GM21528 (cell line): ENCODE measurements around the gene FRMPD2.
"Not testable (repeated sequence)": the region's sequence is repeated elsewhere in the genome, so short reads cannot be mapped to it uniquely, and the experiment has no call there.

ENCODE experiments used
- ATAC-seq: cut with Tn5 transposase; IDR thresholded peaks from one replicate; pipeline ENCODE4 v1.9.1; 2021; ENCODE audit warnings: mild to moderate bottlenecking, moderate library complexity; ENCODE audit not compliant: unreplicated experiment, low FRiP score

FRMPD2 gene

GRCh38 chr10:48254750-48255512 is 19.6 kb downstream of the FRMPD2 start:
- ATAC-seq, result no peak

GRCh38 chr10:48253970-48254657 is 20.4 kb downstream of the FRMPD2 start:
- ATAC-seq, result no peak

GRCh38 chr10:48252354-48252650 is 22.2 kb downstream of the FRMPD2 start:
- ATAC-seq, result no peak

GRCh38 chr10:48251525-48252353 is 22.8 kb downstream of the FRMPD2 start:
- no peak for ATAC-seq

DNA sequence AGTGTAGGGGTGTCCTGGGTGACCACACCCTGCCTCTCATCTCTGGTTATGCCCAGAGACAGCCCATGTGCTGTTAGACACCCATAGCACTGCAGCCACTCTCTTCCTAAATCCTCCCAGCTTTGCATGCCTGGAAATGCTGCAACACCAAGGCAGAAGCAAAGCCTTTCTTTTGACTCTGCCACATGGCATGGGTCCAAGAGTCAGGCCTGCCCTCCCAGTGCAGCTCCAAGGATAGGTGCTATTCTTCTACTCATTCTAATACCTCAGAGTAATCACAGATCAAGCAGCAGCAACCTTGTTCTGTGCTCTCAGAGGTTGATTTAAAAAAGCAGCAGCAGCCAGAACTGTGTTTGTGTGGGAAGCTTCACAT is 23.4 kb downstream of the FRMPD2 start:
- ATAC-seq, result no peak

- ATAC-seq, result no peak
These were observed 24.6 kb downstream of the FRMPD2 start for GRCh38 chr10:48249763-48250351.

- no peak for ATAC-seq
These were observed 25.3 kb downstream of the FRMPD2 start for GRCh38 chr10:48249004-48249762.

- ATAC-seq, result no peak
These were observed 26.0 kb downstream of the FRMPD2 start for GRCh38 chr10:48248462-48248861.

GRCh38 chr10:48247680-48248079 is 26.8 kb downstream of the FRMPD2 start:
- no peak for ATAC-seq

- ATAC-seq, result no peak
These were observed 28.0 kb downstream of the FRMPD2 start for GRCh38 chr10:48246501-48246900.

DNA sequence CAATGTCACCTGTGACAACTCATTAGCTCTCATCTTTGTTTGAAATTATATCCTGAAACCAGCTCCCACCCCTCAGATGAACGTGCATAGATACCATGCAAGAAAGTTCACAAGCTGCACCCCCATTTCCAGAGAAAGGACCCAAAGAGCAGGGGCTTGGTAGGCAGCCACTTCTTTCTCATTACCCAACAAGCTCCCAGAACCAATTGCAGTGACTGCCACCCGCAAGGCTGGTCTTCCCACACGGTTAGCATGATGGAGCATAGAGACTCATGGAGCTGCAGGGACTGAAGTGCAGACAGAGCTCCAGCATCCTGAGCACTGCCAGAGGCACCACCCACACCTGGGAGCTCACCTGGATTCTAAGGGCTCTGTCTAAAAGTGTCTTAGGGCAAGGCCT is 28.5 kb downstream of the FRMPD2 start:
- no peak for ATAC-seq

- not testable (repeated sequence) for ATAC-seq
These were observed 30.6 kb downstream of the FRMPD2 start for GRCh38 chr10:48243921-48244320.

GRCh38 chr10:48243487-48243886 is 31.0 kb downstream of the FRMPD2 start:
- no peak for ATAC-seq

DNA sequence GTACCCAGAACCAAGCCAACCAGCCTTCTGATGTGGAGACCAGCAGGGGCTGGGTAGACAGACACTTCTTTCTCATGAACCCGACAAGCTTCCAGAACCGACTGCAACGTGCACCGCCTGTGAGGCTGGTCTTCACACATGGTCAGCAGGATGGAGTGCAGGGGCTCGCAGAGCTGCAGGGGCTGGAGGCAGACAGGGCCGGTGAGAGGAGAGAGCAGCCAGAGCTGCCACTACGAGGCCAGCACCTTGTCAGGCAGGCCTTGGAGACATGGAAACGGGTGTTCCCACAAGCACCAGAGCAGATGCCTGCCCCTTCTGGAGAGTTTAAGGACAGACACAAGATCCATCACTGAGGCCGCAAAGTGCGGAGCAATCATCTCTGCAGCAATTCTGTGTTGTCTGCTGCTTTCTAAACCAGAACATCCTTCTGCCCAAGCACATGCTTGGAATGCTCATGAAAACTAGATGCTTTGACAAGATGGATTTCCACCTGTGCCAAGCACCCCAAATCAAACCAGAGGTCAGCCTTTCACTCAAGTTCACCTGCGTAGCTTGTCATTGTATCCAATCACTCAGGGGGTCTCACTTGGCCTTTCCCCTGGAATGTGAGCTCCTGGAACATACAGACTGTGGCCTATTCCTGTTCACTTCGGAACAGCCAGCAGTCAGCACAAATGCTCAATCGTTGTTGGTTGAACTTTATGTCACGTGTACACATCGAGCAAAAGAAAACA is 32.2 kb downstream of the FRMPD2 start:
- ATAC-seq, result no peak

GRCh38 chr10:48241332-48241731 is 33.2 kb downstream of the FRMPD2 start:
- ATAC-seq, result no peak

DNA sequence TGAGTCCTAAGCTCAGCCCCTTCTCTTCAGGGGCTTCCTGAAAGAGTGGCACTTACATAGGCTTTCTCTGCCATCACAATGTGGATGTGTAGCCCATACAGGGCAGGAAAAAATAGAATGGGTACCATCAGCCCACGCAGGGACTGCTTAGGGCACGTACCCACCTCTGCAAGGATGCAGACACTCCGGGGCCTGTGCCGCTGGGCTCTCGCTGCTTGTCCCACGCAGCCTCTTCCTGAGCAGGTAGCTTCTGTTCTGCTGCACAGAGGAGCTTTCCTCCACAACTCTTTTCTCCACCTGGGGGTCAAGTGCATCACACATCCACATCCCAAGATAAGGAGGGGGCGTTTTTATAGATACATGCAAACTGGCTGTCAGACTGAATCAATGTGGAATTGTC is 34.3 kb downstream of the FRMPD2 start:
- no peak for ATAC-seq

- ATAC-seq, result no peak
These were observed 34.9 kb downstream of the FRMPD2 start for GRCh38 chr10:48239618-48240017.

GRCh38 chr10:48238826-48239520 is 35.5 kb downstream of the FRMPD2 start:
- no peak for ATAC-seq
